A549 treated with DMSO at 1 μM for 4 hours (cell line): ENCODE measurements around the gene CD27. TPM values are rescaled to one million over a fixed set of nuclear protein-coding genes. Genes with fewer than 3 reads are reported as not detected.

Source experiments
- total RNA-seq: library from RNA; stranded (reverse); fragments of 200-300 nt; extraction: Qiagen RNA extraction; gene quantifications from 5 replicates; pipeline ENCODE4 v1.2.3, GENCODE V29; 2022; ENCODE audit warnings: low read depth

The CD27 gene
- not detected in 5 replicates for total RNA-seq

DNA sequence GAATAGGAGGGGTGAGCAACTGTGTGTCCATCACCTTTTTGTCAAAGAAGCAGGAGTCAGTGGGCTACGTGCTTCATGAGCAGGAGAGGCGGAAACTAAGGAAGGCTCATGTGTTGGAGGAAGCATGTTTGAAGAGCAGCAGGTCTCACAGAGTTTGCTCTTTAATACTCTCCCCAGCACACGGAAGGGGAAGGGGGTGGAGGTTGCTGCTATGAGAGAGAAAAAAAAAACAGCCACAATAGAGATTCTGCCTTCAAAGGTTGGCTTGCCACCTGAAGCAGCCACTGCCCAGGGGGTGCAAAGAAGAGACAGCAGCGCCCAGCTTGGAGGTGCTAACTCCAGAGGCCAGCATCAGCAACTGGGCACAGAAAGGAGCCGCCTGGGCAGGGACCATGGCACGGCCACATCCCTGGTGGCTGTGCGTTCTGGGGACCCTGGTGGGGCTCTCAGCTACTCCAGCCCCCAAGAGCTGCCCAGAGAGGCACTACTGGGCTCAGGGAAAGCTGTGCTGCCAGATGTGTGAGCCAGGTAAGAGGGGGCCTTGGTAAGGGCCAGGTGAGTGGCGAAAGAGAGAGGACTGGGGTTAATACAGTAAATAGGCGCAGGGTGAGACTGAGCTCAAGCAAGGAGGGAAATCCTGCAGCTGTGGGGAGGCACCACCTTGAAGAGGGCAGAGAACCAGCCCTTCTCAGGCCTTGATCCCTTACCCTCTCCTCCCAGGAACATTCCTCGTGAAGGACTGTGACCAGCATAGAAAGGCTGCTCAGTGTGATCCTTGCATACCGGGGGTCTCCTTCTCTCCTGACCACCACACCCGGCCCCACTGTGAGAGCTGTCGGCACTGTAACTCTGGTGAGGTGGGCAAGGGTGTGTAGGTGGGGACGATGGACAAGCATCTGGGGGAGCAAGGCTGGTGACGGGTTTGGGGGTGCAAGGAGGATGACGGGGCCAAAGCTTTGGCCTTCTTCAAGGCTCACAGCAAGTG, at the start of gene CD27:
Gene CD27 (plus strand): TSS at position 252 of the 985 bp plus-strand sequence. CDS start 141 bp downstream, at position 393.

GRCh38 chr12:6451348-6452244, 6.8 kb downstream of the CD27 start, which contains the start of gene TAPBPL:
TSS of gene TAPBPL (plus strand) at chr12:6452042. CDS start at chr12:6452249, 207 bp downstream.

DNA sequence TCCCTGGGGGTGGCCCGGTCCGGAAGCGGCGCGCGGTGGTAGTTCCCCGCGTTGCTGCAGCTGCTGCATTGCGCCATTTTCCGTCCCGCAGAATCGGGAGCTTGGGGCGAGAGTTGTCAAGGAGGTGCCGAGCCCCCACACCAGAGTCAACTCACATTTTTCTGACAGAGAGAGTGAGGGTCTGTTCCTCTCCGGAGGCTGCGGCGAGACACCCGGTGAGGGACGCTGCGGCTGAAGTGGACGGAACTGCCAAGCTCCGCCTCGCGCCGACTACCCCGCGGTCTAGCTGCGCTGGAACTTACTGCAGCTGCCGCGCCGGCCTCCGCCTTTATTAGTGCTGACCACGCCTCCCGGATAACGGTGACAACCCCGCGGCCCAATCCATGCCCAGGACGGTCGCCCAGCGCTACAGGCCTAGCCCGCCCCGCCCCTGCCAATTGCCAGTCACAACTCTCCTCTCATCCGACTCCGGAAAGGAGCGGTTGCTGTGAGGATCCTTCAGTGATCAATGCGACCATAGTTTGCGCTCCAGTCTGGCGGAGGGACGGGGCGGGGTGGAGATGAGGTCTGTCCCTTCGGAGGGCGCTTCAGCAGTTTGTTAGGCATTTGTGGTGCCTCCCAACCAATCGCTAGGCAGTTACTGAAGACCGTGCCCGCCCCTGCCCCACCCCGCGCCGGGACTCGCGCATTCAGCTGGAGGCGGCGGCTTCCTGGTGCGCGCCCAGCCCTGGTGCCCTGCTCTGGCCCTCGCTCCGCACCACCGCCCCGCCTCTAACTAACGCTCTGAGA, 25.8 kb downstream of the CD27 start, which contains the start of gene VAMP1:
Gene VAMP1 (minus strand): TSS at position 303 of the 789 bp plus-strand sequence. CDS start 146 bp downstream, at position 157.

GRCh38 chr12:6492838-6493496, 48.2 kb downstream of the CD27 start, which contains the start of gene MRPL51:
TSS of gene MRPL51 (minus strand) at chr12:6493262. CDS start at chr12:6493136, 126 bp downstream.

GRCh38 chr12:6493497-6494257, 48.9 kb downstream of the CD27 start, which contains the start of gene NCAPD2:
TSS of gene NCAPD2 (plus strand) at chr12:6494102. CDS start at chr12:6495099, 997 bp downstream.

Other genes with a start within 250 kb of the CD27 start
- 229 to 259 TPM (median 235 TPM) in 5 replicates for gene CD9, start 244.6 kb upstream of the CD27 start, total RNA-seq
- 0.07 to 0.31 TPM (median 0.20 TPM) in 5 replicates for gene PLEKHG6, start 134.3 kb upstream of the CD27 start, total RNA-seq
- 331 to 652 TPM (median 399 TPM) in 5 replicates for gene TNFRSF1A, start 102.9 kb upstream of the CD27 start, total RNA-seq
- 3.9 to 5.3 TPM (median 4.0 TPM) in 5 replicates for gene SCNN1A, start 69.4 kb upstream of the CD27 start, total RNA-seq
- gene LTBR, start 60.8 kb upstream of the CD27 start, total RNA-seq = 165 to 195 TPM (median 177 TPM) in 5 replicates
- gene TAPBPL, start 7.1 kb downstream of the CD27 start, total RNA-seq = 2.8 to 4.5 TPM (median 3.7 TPM) in 5 replicates
- gene VAMP1, start 25.7 kb downstream of the CD27 start, total RNA-seq = 9.3 to 12.7 TPM (median 11.5 TPM) in 5 replicates
- 295 to 330 TPM (median 316 TPM) in 5 replicates for gene MRPL51, start 48.3 kb downstream of the CD27 start, total RNA-seq
- 66.6 to 79.8 TPM (median 73.5 TPM) in 5 replicates for gene NCAPD2, start 49.1 kb downstream of the CD27 start, total RNA-seq
- 7,428 to 9,230 TPM (median 8,815 TPM) in 5 replicates for gene GAPDH, start 89.6 kb downstream of the CD27 start, total RNA-seq
- 2.3 to 3.1 TPM (median 2.7 TPM) in 5 replicates for gene IFFO1, start 111.1 kb downstream of the CD27 start, total RNA-seq
- 105 to 121 TPM (median 110 TPM) in 5 replicates for gene NOP2, start 123.3 kb downstream of the CD27 start, total RNA-seq
- gene CHD4, start 162.4 kb downstream of the CD27 start, total RNA-seq = 66.0 to 80.0 TPM (median 71.6 TPM) in 5 replicates
- 0.38 to 0.71 TPM (median 0.53 TPM) in 5 replicates for gene LPAR5, start 191.0 kb downstream of the CD27 start, total RNA-seq
- gene ACRBP, start 202.5 kb downstream of the CD27 start, total RNA-seq = 0.21 to 0.34 TPM (median 0.23 TPM) in 3 of 5 replicates, not detected in the others
- 13.5 to 18.2 TPM (median 15.7 TPM) in 5 replicates for gene ING4, start 218.2 kb downstream of the CD27 start, total RNA-seq
- 55.6 to 67.7 TPM (median 63.0 TPM) in 5 replicates for gene ZNF384, start 244.4 kb downstream of the CD27 start, total RNA-seq